CD4-positive, alpha-beta T cell treated with Interferon gamma for 1 hour (primary cell): ENCODE data around the gene TRIO.
"Not testable (repeated sequence)": the region's sequence is repeated elsewhere in the genome, so short reads cannot be mapped to it uniquely, and the experiment has no call there.

ENCODE experiments used
- DNase-seq: peaks from one replicate; pipeline ENCODE4 v3.0.0-alpha.2; 2020

TRIO gene

GRCh38 chr5:14528926-14529325 lies 385.8 kb downstream of the TRIO start:
- no peak for DNase-seq

- DNase-seq = no peak
These were observed 388.5 kb downstream of the TRIO start for GRCh38 chr5:14531668-14532067.

- no peak for DNase-seq
These were observed 389.0 kb downstream of the TRIO start for GRCh38 chr5:14532180-14532579.

- no peak for DNase-seq
These were observed 391.6 kb downstream of the TRIO start for GRCh38 chr5:14534773-14535172.

GRCh38 chr5:14545308-14545707 lies 402.2 kb downstream of the TRIO start:
- no peak for DNase-seq

- DNase-seq = no peak
These were observed 402.7 kb downstream of the TRIO start for GRCh38 chr5:14545862-14546261.

GRCh38 chr5:14547666-14548065 lies 404.5 kb downstream of the TRIO start:
- no peak for DNase-seq

GRCh38 chr5:14551211-14551610 lies 408.1 kb downstream of the TRIO start:
- DNase-seq = no peak

- no peak for DNase-seq
These were observed 408.9 kb downstream of the TRIO start for GRCh38 chr5:14552017-14552416.

- DNase-seq = not testable (repeated sequence)
These were observed 411.1 kb downstream of the TRIO start for GRCh38 chr5:14554288-14554687.

GRCh38 chr5:14556015-14556414 lies 412.9 kb downstream of the TRIO start:
- DNase-seq = no peak

GRCh38 chr5:14557203-14557770 lies 414.1 kb downstream of the TRIO start:
- no peak for DNase-seq

GRCh38 chr5:14557791-14558415 lies 414.8 kb downstream of the TRIO start:
- DNase-seq = no peak
